Endometrium (tissue), 2 donors: ENCODE results near the gene SYNE4.
A peak's percentile ranks its signal among the peaks of the same experiment; 100 is the strongest.
"Not testable (repeated sequence)": the region's sequence is repeated elsewhere in the genome, so short reads cannot be mapped to it uniquely, and the experiment has no call there.

Experiments used
- FAIRE-seq: peaks from 2 replicates; lab custom pipeline; 2012; peaks lifted over from hg19 to GRCh38; lab: Jason Lieb, UNC
- donor health status: control.
- donor health status: control.

The SYNE4 gene

GRCh38 chr19:36008336-36008978, at the start of gene SYNE4:
TSS of gene SYNE4 (minus strand) at chr19:36008813. CDS start at chr19:36008681, 132 bp downstream.
- no peak for FAIRE-seq

- FAIRE-seq: no peak
These were observed 46.4 kb upstream of the SYNE4 start, which contains the start of gene WDR62 for GRCh38 chr19:36054733-36055686. TSS of gene WDR62 (plus strand) at chr19:36054897. CDS start at chr19:36054972, 75 bp downstream.

DNA sequence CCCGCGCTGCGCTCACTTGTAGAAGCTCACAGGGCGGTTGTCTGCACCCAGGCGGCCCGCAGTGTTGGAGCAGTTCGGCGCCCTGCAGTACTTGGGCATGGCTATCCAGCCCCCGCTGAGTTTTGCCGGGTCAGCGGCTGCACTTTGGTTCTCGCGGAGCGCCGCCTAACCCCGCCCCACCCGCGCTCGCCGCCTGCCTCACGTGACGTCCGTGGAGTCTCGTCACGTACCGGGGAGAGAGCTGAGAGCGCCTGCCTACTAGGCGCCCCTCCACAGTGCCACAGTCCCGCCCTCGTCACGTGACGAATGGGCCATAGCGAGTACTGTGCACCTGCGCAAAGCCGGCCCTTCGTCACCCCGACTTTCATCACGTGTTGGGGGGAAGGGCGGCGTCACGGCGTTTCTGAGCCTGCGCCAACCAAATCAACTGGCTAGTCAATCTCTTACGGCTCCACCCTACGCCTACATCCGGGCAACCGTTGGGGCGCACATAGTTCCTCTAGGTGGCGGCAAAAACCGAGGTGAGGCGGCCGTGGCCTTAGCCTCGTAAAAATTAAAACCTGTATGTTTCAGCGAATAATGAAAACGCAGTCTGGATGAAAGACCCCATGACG, 45.6 kb upstream of the SYNE4 start, which contains the start of gene THAP8:
Gene THAP8, minus strand, starts transcription at position 167 of the 614 bp plus-strand sequence. Its CDS starts 68 bp downstream, at position 99.
- FAIRE-seq: peak; percentile 91

GRCh38 chr19:36051637-36052036, 43.0 kb upstream of the SYNE4 start:
- FAIRE-seq: no peak

GRCh38 chr19:36051236-36051635, 42.6 kb upstream of the SYNE4 start:
- no peak for FAIRE-seq

GRCh38 chr19:36049080-36049698, 40.6 kb upstream of the SYNE4 start:
- FAIRE-seq: no peak

DNA sequence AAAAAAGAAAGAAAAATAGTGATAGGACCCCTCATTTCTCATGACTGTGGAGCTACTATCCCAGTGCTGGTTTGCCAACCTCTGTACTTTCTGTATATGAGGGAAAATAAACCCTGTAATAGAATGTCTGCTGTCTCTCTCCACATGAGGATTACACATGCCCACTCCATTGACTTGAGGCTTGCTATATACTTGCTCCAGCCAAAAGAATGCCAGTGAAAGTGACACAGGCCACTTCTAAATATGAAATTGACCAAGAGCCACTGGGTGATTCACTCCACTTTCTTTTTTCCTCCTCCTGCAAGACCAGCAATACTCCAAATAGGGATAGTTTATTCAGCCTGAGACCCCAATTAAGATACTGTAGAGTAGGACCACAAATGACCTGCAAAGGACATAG, 39.2 kb upstream of the SYNE4 start:
- FAIRE-seq: no peak

DNA sequence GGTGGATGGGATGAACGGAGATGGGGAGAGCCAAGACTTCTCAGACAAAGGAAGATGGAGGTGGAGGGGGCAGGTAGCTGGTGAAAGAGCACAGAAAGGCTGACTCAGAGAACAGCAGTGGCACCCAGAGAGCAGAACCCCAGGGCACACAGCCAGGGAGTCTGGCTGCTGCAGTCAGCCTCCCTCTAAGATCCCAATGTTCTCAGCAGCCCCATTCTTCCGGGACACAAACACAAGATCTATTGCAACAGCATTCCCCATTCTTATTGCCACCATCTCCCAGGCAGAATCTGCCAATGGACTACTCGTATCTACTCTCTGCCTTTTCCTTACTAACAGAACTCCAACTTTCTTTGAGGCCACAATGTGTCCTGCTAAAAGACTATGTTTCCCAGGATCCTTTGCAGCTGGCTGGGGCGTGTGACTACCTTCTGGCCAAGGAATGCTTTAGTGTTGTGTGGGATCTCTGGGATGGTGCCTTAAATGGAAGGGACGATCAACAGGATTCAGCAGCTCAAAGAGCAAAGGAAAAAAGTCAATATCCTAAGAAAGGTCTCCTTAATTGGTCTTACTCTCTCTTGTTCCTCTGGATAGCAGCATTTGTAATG, 37.9 kb upstream of the SYNE4 start:
- no peak for FAIRE-seq

DNA sequence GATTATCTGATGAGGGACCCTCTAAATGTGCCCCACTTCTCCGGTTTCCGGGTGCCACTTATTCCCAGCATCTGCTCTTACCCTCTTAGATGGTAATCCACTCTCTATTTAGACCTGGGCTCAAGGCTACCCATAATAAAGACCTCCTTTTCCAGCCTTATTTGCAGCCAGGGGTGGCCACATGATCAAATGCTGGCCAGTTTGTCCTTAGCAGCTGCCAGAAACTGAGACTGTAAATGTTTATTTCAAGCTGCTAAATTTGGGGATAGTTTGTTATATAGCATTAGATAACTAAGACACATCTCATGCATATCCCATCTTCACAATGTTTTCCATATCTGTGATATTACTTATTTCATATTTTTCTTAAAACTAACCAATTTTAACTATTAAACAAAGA, 35.3 kb upstream of the SYNE4 start:
- FAIRE-seq: no peak

- FAIRE-seq: no peak
These were observed 33.2 kb upstream of the SYNE4 start for GRCh38 chr19:36041831-36042230.

GRCh38 chr19:36041092-36041491, 32.5 kb upstream of the SYNE4 start:
- not testable (repeated sequence) for FAIRE-seq

DNA sequence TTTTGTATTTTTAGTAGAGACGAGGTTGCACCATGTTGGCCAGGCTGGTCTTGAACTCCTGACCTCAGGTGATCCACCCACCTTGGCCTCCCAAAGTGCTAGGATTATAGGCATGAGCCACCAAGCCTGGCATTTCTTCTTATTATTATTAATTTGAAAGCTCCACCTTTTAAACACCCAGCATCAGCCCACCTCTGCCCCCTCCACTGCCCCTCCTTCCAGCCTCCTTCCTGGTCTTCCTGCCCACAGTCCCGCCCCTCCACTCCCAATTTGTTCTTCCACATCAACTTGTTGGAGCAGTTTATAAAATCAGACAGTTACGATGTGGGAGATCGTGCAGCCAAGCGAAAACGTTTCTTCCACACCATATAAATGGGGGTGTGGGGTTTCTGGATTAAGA, 31.9 kb upstream of the SYNE4 start:
- FAIRE-seq: no peak

DNA sequence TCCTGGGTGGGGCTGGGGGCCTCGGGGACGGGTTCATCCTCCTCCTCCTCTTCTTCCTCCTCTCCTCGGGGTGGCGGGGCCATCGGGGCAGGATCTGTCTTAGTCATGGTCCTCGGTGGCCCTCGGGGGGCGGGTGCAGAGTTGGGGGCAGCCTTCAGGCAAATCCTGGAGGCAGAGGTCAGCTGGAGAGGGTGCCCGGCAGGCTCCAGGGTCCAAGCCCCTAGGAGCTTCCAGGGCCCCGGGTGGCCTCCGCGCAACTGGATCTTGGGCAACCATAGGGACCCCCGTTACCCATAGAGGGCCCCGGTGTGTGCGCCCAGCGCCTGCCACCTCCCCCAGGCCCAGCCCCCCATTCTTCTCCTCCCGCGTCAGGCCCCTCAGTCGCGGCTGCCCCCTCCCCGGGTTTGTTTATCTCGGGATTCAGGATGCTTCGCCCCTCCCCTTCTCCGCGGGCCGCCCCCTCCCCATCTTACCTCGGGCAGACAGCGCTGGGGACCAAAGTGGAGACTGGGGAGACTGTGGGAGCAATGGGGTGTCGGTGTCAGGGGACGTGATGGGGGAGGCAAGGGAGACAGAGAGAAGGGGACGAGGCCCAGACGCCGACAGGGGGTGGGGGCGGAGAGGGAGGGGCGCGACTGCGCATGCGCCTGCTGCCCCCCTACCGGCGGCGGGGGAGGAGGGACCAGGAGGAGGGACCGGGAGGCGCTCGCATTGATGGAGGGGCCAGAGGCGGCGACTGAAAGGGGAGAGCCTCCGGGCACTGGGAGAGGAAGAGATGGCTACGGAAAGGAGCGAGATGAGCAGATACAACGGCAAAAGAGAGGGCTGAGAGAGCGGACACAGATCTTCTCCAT, 23.9 kb upstream of the SYNE4 start, which contains the start of gene CLIP3:
Gene CLIP3, minus strand, starts transcription at position 623 of the 854 bp plus-strand sequence. Its CDS starts 516 bp downstream, at position 107.
- FAIRE-seq: no peak

GRCh38 chr19:36031308-36031707, 22.7 kb upstream of the SYNE4 start:
- FAIRE-seq: no peak

DNA sequence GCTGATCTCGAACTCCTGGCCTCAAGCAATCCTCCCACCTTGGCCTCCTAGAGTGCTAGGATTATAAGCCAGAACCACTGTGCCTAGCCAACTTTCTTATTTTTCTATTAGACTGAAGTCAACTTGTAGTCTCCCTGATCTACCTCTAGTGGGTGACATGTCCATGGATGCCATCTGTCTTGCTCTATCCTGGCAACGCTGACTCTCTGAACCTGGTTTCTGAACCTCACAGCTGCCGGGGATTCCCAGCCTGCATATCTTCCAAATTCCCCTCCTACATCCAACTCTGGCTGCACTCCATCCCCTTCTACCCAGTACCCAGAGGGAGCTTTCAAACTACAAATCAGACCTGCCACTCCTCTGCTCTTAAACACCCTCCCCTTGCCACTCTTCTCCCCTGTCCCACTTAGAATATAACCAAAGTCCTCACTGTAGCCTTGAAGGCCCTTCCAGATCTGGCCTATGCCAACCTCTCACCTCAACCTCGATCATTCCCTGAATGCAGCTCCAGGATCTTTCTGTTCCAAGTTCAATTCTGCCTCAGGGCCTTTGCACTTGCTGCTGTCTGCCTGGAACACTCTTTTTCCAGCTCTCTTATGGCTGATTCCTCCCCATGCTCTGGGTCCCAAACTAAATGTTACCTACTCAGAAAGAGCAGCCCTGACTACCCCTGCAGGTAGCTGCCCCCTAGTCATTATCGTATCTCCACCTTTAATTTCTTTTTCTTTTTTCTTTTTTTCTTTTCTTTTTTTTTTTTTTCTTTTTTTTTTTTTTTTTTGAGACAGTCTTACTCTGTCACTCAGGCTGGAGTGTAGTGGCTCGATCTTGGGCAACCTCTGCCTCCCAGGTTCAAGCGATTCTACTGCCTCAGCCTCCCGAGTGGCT, 21.9 kb upstream of the SYNE4 start:
- FAIRE-seq: no peak

DNA sequence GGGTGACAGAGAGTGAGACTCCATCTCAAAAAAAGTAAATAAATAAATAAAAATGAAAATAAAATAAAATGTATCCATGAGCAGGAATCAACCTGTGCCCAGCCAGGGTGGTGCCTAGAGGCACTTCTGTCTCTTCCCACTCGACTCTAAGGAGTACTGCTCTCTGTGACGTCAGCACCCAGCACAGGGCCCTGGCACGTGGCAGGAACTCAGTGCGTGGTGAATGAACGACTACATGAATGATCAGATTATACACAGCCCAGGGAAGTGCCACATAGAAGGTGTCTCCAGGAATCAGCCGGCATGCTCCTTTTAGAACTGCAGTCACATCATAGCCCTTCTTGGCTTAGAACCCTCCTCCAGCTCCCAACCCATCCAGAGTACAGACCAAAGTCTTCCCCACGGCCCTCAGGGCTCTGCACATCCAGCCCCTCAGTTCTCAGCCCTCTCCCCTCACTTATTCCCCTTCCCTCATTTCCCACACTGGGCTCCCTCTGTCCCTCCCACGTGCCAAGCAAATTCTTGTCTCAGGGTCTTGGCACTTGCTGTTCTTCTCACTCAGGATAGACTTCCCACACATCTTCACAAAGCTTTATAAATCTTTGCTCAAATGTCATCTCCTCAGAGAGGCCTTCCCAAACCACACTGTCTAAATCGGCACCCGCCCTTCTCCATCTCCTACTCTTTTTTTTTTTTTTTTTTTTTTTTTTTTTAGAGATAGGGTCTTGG, 19.9 kb upstream of the SYNE4 start:
- no peak for FAIRE-seq

GRCh38 chr19:36027696-36028095, 19.1 kb upstream of the SYNE4 start:
- FAIRE-seq: no peak

- FAIRE-seq: no peak
These were observed 17.7 kb upstream of the SYNE4 start for GRCh38 chr19:36026091-36026876.
